ENCODE results near the gene PCCA. TPM values are rescaled to one million over a fixed set of nuclear protein-coding genes. Genes with fewer than 3 reads are reported as not detected.

The PCCA gene
- polyA plus RNA-seq, 1 of the 3 experiments (the other 2 are of a cell fraction): 7.3 TPM

DNA sequence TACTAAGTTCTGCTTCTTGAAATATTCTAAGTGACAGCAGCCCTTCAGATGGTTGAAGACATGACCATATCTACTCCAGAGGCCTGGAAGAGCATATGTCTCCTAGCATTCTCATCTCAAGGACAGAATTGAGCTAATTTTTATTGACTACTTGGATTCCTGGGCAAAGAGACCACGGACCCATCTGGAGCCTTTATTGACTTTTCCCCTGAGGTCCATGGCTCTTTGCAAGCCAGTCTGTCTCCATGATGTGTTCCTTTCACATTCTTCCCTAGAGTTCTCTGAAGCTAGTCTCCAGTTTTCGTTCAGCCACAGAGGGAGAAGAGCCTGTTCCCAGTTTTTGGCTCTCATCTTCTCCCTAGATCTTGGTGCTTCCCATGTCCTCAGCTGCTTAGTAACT is 202.7 kb downstream of the PCCA start:
- no peak overlapping the region for H3K27ac ChIP-seq (ENCODE audit: low read depth in 2 of 2, low read length in 1 of 2)
- POLR2A ChIA-PET: no interaction called here
- TF ChIP-seq SMC3 (IDR thresholded peaks at IDR 0.05; ENCODE audit: low read depth, low read length) (no peak), MXI1 (IDR thresholded peaks at IDR 0.05; ENCODE audit: low read depth, low read length) (no peak), SIN3A (IDR thresholded peaks at IDR 0.05; ENCODE audit: borderline replicate concordance, low read depth, low read length) (no peak)

DNA sequence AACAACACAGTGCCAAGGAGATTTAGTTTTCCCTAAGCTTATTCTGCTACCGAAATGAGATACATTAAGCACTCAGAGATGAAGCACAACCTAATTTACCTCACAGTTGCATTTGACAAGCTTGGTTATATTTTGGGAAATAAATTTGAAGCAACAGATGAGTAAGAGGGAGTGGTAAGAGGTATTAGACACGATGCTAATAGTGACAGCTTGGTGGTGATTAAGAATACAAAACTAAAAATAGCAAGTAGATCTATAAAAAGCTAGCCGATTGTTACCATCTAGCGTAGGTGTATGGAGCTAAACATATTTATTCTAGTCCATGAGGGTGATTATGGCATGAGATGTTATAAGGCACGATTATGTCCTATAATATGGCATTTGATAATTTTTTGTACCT is 208.5 kb downstream of the PCCA start:
- DNase-seq: no peak
- POLR2A ChIA-PET: no interaction called here
- CTCF ChIA-PET: no interaction called here

More for the DNA sequence above, 202.7 kb downstream of the PCCA start:
- Histone ChIP-seq H3K9ac (no peak overlapping the region), H3K4me2 (no peak overlapping the region), H3F3A (replicated peaks; ENCODE audit: insufficient read depth) (peaks cover 3% of the 10 kb centered on the region), H4K20me1 (ENCODE audit: insufficient read depth) (no peaks in the 10 kb centered on the region), H3K4me1 (ENCODE audit: control insufficient read depth in 1 of 2, insufficient read depth in 2 of 2, low read depth in 1 of 2, low read length in 1 of 2) (peaks cover 0 to 25% of the 10 kb centered on the region in 2 experiments; a peak in 2 of 4 replicates), H3K36me3 (replicated peaks in 1 of 2; ENCODE audit: control insufficient read depth in 1 of 2, insufficient read depth in 2 of 2, low read length in 1 of 2) (peaks cover 0 to 8% of the 10 kb centered on the region in 2 experiments), H3K9me2 (no peaks in the 10 kb centered on the region), H3K79me2 (ENCODE audit: insufficient read depth) (no peaks in the 10 kb centered on the region), H3K27me3 (ENCODE audit: insufficient read depth) (no peaks in the 10 kb centered on the region), H3K4me3 (ENCODE audit: low read depth in 2 of 2, low read length in 1 of 2) (no peak overlapping the region), H2AFZ (ENCODE audit: low read depth) (no peak overlapping the region), H3K9me3 (no peaks in the 10 kb centered on the region)
- CTCF ChIA-PET: interaction anchor here (0.9 to 1.3 kb wide), 2 partner anchors 11 to 12 kb away, joined by 3 read pairs; no protein-coding TSS in a partner anchor
- WGBS (ENCODE audit: low lambda C conversion rate): 90% methylated on average over 2 of the region's 2 CpGs
- no peak for DNase-seq

DNA sequence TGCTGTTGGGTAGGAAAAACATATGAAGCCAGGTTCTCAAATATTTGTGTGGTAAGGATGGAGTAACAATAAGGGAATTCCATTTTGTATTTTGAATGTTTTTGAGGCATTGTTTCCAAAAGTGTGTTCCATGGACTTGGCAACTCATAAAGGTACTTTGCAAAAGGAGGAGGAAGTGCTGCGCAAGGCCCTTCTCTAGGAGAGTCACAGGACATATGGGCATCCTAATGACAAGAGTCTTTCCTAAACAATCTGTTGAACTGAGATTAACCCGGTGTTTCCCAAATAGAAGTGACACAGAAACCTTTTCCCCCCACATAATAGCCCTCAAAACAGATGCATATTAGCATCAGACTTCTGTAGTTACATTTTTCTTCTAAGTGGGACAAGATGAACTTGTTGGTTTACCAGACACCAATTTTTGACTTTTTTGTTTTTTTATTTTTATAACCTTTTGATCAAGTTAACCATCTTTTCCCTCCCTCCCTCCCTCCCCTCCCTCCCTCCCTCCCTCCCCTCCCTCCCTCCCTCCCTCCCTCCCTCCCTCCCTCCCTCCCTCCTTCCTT is 209.3 kb downstream of the PCCA start:
- Histone ChIP-seq H4K20me1 (ENCODE audit: insufficient read depth) (no peaks in the 10 kb centered on the region), H3K27me3 (ENCODE audit: insufficient read depth) (no peaks in the 10 kb centered on the region), H3K9ac (no peak overlapping the region), H3K36me3 (replicated peaks in 1 of 2; ENCODE audit: control insufficient read depth in 1 of 2, insufficient read depth in 2 of 2, low read length in 1 of 2) (peaks cover 2 to 8% of the 10 kb centered on the region in 2 experiments), H2AFZ (ENCODE audit: low read depth) (no peak overlapping the region), H3K4me1 (ENCODE audit: control insufficient read depth in 1 of 2, insufficient read depth in 2 of 2, low read depth in 1 of 2, low read length in 1 of 2) (peaks cover 9 to 23% of the 10 kb centered on the region in 2 experiments; a peak in 3 of 4 replicates), H3K79me2 (ENCODE audit: insufficient read depth) (no peaks in the 10 kb centered on the region), H3K9me2 (no peaks in the 10 kb centered on the region), H3K27ac (ENCODE audit: low read depth in 2 of 2, low read length in 1 of 2) (no peak overlapping the region), H3K4me2 (no peak overlapping the region), H3F3A (replicated peaks; ENCODE audit: insufficient read depth) (no peaks in the 10 kb centered on the region), H3K9me3 (no peaks in the 10 kb centered on the region), H3K4me3 (ENCODE audit: low read depth in 2 of 2, low read length in 1 of 2) (no peak overlapping the region)
- WGBS (ENCODE audit: low lambda C conversion rate): 87% methylated on average over 2 of the region's 2 CpGs
- ChIA-PET POLR2A (no interaction called here), CTCF (no interaction called here)
- no peak for DNase-seq
- TF ChIP-seq FOSL2 (IDR thresholded peaks at IDR 0.05; ENCODE audit: borderline replicate concordance, low read depth): no peak
- TF ChIP-seq EZH2phosphoT487 (IDR thresholded peaks at IDR 0.05; ENCODE audit: borderline replicate concordance, low read depth): no peak
- TF ChIP-seq, protein P1, sequence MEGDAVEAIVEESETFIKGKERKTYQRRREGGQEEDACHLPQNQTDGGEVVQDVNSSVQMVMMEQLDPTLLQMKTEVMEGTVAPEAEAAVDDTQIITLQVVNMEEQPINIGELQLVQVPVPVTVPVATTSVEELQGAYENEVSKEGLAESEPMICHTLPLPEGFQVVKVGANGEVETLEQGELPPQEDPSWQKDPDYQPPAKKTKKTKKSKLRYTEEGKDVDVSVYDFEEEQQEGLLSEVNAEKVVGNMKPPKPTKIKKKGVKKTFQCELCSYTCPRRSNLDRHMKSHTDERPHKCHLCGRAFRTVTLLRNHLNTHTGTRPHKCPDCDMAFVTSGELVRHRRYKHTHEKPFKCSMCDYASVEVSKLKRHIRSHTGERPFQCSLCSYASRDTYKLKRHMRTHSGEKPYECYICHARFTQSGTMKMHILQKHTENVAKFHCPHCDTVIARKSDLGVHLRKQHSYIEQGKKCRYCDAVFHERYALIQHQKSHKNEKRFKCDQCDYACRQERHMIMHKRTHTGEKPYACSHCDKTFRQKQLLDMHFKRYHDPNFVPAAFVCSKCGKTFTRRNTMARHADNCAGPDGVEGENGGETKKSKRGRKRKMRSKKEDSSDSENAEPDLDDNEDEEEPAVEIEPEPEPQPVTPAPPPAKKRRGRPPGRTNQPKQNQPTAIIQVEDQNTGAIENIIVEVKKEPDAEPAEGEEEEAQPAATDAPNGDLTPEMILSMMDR (IDR thresholded peaks at IDR 0.05): no peak
- no peak for TF ChIP-seq MEF2A (IDR thresholded peaks at IDR 0.05; ENCODE audit: borderline replicate concordance, low read depth)
- TF ChIP-seq, protein P2, sequence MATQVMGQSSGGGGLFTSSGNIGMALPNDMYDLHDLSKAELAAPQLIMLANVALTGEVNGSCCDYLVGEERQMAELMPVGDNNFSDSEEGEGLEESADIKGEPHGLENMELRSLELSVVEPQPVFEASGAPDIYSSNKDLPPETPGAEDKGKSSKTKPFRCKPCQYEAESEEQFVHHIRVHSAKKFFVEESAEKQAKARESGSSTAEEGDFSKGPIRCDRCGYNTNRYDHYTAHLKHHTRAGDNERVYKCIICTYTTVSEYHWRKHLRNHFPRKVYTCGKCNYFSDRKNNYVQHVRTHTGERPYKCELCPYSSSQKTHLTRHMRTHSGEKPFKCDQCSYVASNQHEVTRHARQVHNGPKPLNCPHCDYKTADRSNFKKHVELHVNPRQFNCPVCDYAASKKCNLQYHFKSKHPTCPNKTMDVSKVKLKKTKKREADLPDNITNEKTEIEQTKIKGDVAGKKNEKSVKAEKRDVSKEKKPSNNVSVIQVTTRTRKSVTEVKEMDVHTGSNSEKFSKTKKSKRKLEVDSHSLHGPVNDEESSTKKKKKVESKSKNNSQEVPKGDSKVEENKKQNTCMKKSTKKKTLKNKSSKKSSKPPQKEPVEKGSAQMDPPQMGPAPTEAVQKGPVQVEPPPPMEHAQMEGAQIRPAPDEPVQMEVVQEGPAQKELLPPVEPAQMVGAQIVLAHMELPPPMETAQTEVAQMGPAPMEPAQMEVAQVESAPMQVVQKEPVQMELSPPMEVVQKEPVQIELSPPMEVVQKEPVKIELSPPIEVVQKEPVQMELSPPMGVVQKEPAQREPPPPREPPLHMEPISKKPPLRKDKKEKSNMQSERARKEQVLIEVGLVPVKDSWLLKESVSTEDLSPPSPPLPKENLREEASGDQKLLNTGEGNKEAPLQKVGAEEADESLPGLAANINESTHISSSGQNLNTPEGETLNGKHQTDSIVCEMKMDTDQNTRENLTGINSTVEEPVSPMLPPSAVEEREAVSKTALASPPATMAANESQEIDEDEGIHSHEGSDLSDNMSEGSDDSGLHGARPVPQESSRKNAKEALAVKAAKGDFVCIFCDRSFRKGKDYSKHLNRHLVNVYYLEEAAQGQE (IDR thresholded peaks at IDR 0.05; ENCODE audit: low read depth, low read length): no peak
- no peak for TF ChIP-seq TEAD4 (IDR thresholded peaks at IDR 0.05; ENCODE audit: borderline replicate concordance, insufficient read depth)

More for the DNA sequence above, 208.5 kb downstream of the PCCA start:
- Histone ChIP-seq H3K27me3 (ENCODE audit: insufficient read depth) (no peaks in the 10 kb centered on the region), H3F3A (replicated peaks; ENCODE audit: insufficient read depth) (no peaks in the 10 kb centered on the region), H3K9ac (no peak overlapping the region), H3K79me2 (ENCODE audit: insufficient read depth) (no peaks in the 10 kb centered on the region), H2AFZ (ENCODE audit: low read depth) (no peak overlapping the region), H4K20me1 (ENCODE audit: insufficient read depth) (no peaks in the 10 kb centered on the region), H3K4me2 (no peak overlapping the region), H3K36me3 (replicated peaks in 1 of 2; ENCODE audit: control insufficient read depth in 1 of 2, insufficient read depth in 2 of 2, low read length in 1 of 2) (peaks cover 0 to 4% of the 10 kb centered on the region in 2 experiments), H3K27ac (ENCODE audit: low read depth in 2 of 2, low read length in 1 of 2) (no peak overlapping the region), H3K9me2 (no peaks in the 10 kb centered on the region), H3K4me1 (ENCODE audit: control insufficient read depth in 1 of 2, insufficient read depth in 2 of 2, low read depth in 1 of 2, low read length in 1 of 2) (peaks cover 9 to 25% of the 10 kb centered on the region in 2 experiments; a peak in 3 of 4 replicates), H3K9me3 (no peaks in the 10 kb centered on the region), H3K4me3 (ENCODE audit: low read depth in 2 of 2, low read length in 1 of 2) (no peak overlapping the region)
- WGBS (ENCODE audit: low lambda C conversion rate): 93% methylated on average over 5 of the region's 5 CpGs
- TF ChIP-seq SMC3 (IDR thresholded peaks at IDR 0.05; ENCODE audit: low read depth, low read length) (no peak), JUND (IDR thresholded peaks at IDR 0.05) (no peak), EZH2phosphoT487 (IDR thresholded peaks at IDR 0.05; ENCODE audit: borderline replicate concordance, low read depth) (no peak)
